HG03066 (cell line): ENCODE measurements around the gene TBX19.

ENCODE experiments used
- ATAC-seq: cut with Tn5 transposase; IDR thresholded peaks from one replicate; pipeline ENCODE4 v1.9.1; 2021; ENCODE audit warnings: low read depth; ENCODE audit not compliant: unreplicated experiment

The TBX19 gene

GRCh38 chr1:168279253-168279652, 1.4 kb upstream of the TBX19 start:
- no peak for ATAC-seq

GRCh38 chr1:168281603-168282325, 1.1 kb downstream of the TBX19 start:
- no peak for ATAC-seq

DNA sequence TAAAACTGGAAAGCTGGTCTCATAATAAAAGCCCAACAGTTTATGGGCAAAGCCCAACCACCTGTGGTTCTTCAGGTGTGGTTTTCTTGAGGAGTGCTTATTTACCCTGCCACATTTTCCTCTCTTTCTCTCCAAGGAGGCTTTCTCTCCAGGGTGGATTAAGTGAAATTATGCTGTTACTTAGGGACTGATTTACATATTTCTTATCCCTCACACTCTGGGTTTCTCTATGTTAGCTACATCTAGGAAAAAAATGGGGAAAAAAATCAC, 4.8 kb downstream of the TBX19 start:
- ATAC-seq, result no peak

DNA sequence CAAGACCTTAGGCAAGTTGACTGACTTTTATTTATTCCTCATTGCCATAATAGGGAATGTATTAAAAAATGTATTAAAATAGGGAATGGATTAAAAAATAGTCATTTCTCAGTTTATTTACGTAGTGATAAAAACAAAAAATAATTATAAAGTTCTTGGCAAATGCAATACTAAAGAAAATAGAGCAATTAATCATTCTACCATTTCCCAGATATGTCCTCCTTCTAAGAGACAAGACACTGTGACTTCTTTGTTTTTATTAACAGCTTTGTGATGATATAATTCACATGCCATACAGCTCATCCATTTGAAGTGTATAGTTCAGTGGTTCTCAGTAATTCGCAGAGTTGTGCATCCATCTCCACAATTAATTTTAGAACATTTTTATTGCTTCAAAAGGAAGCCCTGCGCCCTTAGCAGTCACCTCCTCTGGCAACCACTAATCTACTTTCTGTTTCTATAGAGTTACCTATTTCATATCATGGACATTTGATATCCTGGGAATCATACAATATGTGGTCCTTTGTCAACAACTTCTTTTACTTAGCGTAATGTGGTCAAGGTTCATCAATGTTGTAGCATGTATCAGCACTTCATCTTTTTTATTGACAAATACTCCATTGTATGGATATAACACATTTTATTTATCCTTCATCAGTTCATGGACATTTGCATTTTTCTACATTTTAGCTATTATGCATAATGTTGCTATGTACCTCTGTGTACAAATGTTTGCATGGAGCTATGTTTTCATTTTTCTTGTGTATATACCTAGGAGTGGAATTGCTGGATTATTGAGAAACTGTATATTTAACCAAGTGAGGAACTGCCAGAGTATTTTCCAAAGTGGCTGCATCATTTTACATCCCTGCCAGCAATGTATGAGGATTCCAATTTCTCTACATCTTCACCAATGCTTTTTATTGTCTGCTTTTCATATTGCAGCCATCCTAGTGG, 5.6 kb downstream of the TBX19 start:
- no peak for ATAC-seq

GRCh38 chr1:168287237-168287664, 6.6 kb downstream of the TBX19 start:
- no peak for ATAC-seq

- ATAC-seq, result no peak
Observed at GRCh38 chr1:168288311-168289052, 7.8 kb downstream of the TBX19 start.

GRCh38 chr1:168291222-168291837, 10.7 kb downstream of the TBX19 start:
- no peak for ATAC-seq

GRCh38 chr1:168293356-168293755, 12.7 kb downstream of the TBX19 start:
- ATAC-seq, result no peak

DNA sequence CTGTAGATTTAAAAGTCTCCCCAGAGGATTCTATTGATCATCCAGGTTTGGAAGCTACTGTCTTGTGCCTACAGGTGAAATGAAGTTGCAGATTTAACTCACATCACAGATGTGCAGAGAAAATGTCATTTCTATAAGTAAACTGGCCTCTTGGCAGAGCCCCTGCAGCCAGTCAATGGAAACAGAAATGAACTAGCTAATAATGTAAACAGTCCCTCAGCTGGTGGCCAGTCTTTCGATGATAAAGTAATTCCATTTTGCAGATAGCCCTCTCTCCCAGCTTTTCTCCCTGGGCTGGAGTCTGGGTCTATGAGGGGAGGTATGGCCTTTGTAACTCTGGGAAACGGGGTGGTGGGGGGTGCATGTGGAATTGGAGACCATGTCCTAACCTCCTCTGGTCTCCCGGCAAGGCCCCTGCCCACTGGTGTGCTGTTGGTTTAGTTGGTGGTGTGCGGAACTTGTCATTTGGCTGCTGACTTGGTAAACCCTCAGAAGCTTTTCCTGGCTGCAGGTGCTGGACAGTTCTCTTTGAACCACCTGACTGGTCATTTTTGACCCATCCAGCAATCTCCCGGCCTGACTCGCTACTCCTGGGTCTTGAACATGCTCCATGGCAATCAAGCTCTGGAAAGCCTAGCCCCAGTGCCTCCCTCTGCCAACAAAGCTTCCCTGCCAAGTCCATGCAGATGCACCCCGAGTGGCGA, 14.9 kb downstream of the TBX19 start:
- no peak for ATAC-seq

GRCh38 chr1:168297019-168297730, 16.5 kb downstream of the TBX19 start:
- ATAC-seq, result no peak

GRCh38 chr1:168298446-168298845, 17.8 kb downstream of the TBX19 start:
- no peak for ATAC-seq

- ATAC-seq, result no peak
Observed at GRCh38 chr1:168300626-168301025, 19.9 kb downstream of the TBX19 start.

DNA sequence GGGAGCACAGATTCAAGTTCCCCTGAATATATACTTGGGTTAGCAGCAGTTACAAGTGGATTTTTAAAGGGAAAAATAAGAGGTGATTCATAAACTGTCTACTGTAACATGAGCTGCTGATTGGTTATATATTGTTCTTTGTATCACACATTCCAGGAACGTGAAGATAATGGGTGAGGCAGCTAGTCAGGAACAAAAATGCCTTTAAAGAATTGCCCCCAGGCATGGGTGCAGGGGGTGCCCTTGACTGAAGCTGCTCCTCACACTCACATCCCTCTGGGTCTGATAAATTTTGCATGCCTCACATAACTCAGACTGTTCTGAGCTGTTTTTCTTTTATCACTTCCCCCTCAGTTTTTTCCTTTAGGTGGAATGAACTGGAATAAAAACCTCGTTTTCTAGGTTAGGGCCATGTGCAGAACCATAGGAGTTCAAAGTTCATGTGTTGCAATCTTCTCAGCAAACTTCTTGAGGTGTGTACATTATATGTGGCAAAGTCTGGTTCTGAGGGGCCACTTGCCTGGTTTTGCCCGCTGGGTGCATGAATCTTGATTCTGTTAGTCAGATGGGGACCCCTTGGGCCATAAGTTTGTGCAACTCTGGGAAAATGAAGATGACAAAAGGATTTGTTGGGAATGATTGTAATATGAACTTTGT, 21.1 kb downstream of the TBX19 start:
- no peak for ATAC-seq

DNA sequence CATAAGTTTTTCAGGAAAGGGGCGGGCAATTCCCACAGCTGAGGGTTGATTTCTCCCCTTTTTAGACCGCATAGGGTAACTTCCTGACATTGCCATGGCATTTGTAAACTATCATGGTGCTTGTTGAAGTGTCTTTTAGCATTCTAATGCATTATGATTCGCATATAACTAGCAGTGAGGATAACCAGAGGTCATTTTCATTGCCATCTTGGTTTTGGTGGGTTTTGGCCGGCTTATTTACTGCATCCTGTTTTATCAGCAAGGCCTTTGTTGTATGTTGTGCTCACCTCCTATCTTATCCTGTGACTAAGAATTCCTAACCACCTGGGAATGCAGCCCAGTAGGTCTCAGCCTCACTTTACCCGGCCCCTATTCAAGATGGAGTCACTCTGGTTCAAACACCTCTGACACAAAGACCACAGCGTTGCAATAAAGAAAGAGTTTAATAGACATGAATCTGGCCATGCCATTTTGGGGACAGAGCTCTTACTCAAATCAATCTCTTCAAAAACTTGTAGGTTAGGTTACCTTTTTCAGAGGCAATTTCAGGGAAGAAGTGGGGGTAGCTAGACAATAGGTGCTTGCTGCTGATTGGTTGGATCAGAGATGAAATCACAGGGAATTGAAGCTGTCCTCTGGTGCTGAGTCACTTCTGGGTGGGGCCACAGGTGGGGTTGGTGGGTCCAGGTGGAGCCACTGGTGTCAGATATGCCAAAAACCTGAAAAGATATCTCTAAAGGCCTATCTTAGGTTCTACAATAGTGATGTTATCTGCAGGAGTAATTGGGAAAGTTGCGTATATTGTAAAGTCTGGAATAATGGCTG, 23.3 kb downstream of the TBX19 start:
- no peak for ATAC-seq

- no peak for ATAC-seq
Observed at GRCh38 chr1:168304865-168305264, 24.2 kb downstream of the TBX19 start.

- no peak for ATAC-seq
Observed at GRCh38 chr1:168312718-168313604, 32.3 kb downstream of the TBX19 start.

- no peak for ATAC-seq
Observed at GRCh38 chr1:168316142-168316541, 35.5 kb downstream of the TBX19 start.
